ENCODE measurements around the gene B3GALT4. TPM values are rescaled to one million over a fixed set of nuclear protein-coding genes. Genes with fewer than 3 reads are reported as not detected.
A peak's percentile ranks its signal among the peaks of the same experiment; 100 is the strongest.

The B3GALT4 gene
- total and polyA plus RNA-seq, 2 of the 13 experiments (the other 11 are each of a cell fraction or from before 2014, with no cell fraction given), result 0.04 to 0.27 TPM

- TF ChIP-seq NKX3-1 (CRISPR knock-in tag; IDR thresholded peaks at IDR 0.05), result no peak
- TF ChIP-seq REL (CRISPR knock-in tag; conservative IDR thresholded peaks at IDR 0.05), result peak; percentile 79; the same call in 1 of the 2 replicates
- 0 out of 2 replicates have a peak, but pooled peaks have one; percentile 57 for TF ChIP-seq TRAFD1 (CRISPR knock-in tag; IDR thresholded peaks at IDR 0.05; ENCODE audit: borderline replicate concordance)
- TF ChIP-seq ZBTB34 (CRISPR knock-in tag; IDR thresholded peaks at IDR 0.05), result no peak
- TF ChIP-seq MXI1 (IDR thresholded peaks at IDR 0.05; ENCODE audit: borderline replicate concordance, low read depth, low read length), result peak; percentile 39; the same call in 1 of the 3 replicates
- peak; percentile 55; the same call in 1 of the 2 replicates for TF ChIP-seq ZNF609 (CRISPR knock-in tag; IDR thresholded peaks at IDR 0.05; ENCODE audit: borderline replicate concordance)
- TF ChIP-seq E2F5 (CRISPR knock-in tag; conservative IDR thresholded peaks at IDR 0.05), result peak; percentile 60; the same call in 1 of the 2 replicates
- TF ChIP-seq POLR2G (IDR thresholded peaks at IDR 0.05; ENCODE audit: low read depth, low read length), result peak; percentile 76; the same call in 1 of the 2 replicates
- peak; percentile 51; the same call in 1 of the 2 replicates for TF ChIP-seq ZNF770 (CRISPR knock-in tag; IDR thresholded peaks at IDR 0.05)
- no peak for TF ChIP-seq ZNF17 (CRISPR knock-in tag; IDR thresholded peaks at IDR 0.05)
- 0 out of 2 replicates have a peak, but pooled peaks have one; percentile 54 for TF ChIP-seq ZNF737 (CRISPR knock-in tag; IDR thresholded peaks at IDR 0.05; ENCODE audit: borderline replicate concordance)
- no peak; the same call in 1 of the 2 replicates for TF ChIP-seq ZNF235 (CRISPR knock-in tag; IDR thresholded peaks at IDR 0.05; ENCODE audit: borderline replicate concordance)
- TF ChIP-seq THAP11 (CRISPR knock-in tag; IDR thresholded peaks at IDR 0.05), result no peak; the same call in 1 of the 2 replicates
- TF ChIP-seq GABPA (IDR thresholded peaks at IDR 0.05; ENCODE audit: low read depth, low read length), result no peak
- TF ChIP-seq GABPA (CRISPR knock-in tag; IDR thresholded peaks at IDR 0.05; ENCODE audit: low read depth), result no peak; the same call in 1 of the 2 replicates
Measured at GRCh38 chr6:33313709-33314514, 37.0 kb downstream of the B3GALT4 start, which contains the start of gene TAPBP (continued).
